Neuronal stem cell (in vitro differentiated cells): ENCODE data around the gene TMEM131L. TPM values are rescaled to one million over a fixed set of nuclear protein-coding genes. Genes with fewer than 3 reads are reported as not detected.
"Not testable (repeated sequence)": the region's sequence is repeated elsewhere in the genome, so short reads cannot be mapped to it uniquely, and the experiment has no call there.

ENCODE experiments used
- DNase-seq: peaks from one replicate; pipeline ENCODE4 v3.0.0-alpha.2; 2013; ENCODE audit warnings: low spot score
- H2AFZ ChIP-seq: one replicate; pipeline ENCODE4 v1.6.1; 2013; ENCODE audit warnings: mild to moderate bottlenecking, low read length, inconsistent platforms
- H2AK5ac ChIP-seq: 2 replicates; pipeline ENCODE4 v1.6.1; 2013; ENCODE audit warnings: low read depth, mild to moderate bottlenecking, inconsistent platforms, low read length, moderate library complexity, mixed read lengths
- H2BK120ac ChIP-seq: 2 replicates; pipeline ENCODE4 v1.6.1; 2013; ENCODE audit warnings: low read depth, mild to moderate bottlenecking, inconsistent platforms, low read length, moderate library complexity, mixed read lengths
- H2BK12ac ChIP-seq: one replicate; pipeline ENCODE4 v1.6.1; 2013; ENCODE audit warnings: low read length, inconsistent platforms
- H2BK15ac ChIP-seq: 2 replicates; pipeline ENCODE4 v1.6.1; 2013; ENCODE audit warnings: mild to moderate bottlenecking, low read length, inconsistent platforms, mixed read lengths
- H2BK5ac ChIP-seq: one replicate; pipeline ENCODE4 v1.6.1; 2013; ENCODE audit warnings: inconsistent platforms, mild to moderate bottlenecking, low read length, moderate library complexity
- H3K14ac ChIP-seq: one replicate; pipeline ENCODE4 v1.6.1; 2013; ENCODE audit warnings: low read length, inconsistent platforms
- H3K18ac ChIP-seq: 2 replicates; pipeline ENCODE4 v1.6.1; 2013; ENCODE audit warnings: low read length, inconsistent platforms
- H3K23ac ChIP-seq: 2 replicates; pipeline ENCODE4 v1.6.1; 2013; ENCODE audit warnings: low read depth, mild to moderate bottlenecking, mixed read lengths, low read length, inconsistent platforms; ENCODE audit not compliant: poor library complexity
- H3K27ac ChIP-seq: replicated peaks from 3 replicates; pipeline ENCODE4 v1.5.1; 2013; ENCODE audit warnings: low read length, inconsistent platforms
- H3K27me3 ChIP-seq, 3 experiments: 2 replicates each; pipeline ENCODE4 v1.6.1; 2013; ENCODE audit warnings: low read length in 3 of 3, mild to moderate bottlenecking in 2 of 3, inconsistent platforms in 1 of 3, low read depth in 1 of 3, mixed read lengths in 1 of 3, moderate library complexity in 1 of 3; ENCODE audit not compliant: control insufficient read depth in 3 of 3, insufficient read depth in 3 of 3
- H3K36me3 ChIP-seq, 2 donors: replicated peaks in 1 of 2; 2 replicates each; pipeline ENCODE4 v1.6.1; 2013; ENCODE audit warnings: low read length in 2 of 2; ENCODE audit not compliant: control insufficient read depth in 2 of 2, insufficient read depth in 2 of 2
- H3K4ac ChIP-seq: 2 replicates; pipeline ENCODE4 v1.6.1; 2013; ENCODE audit warnings: inconsistent platforms, mild to moderate bottlenecking, low read length, moderate library complexity
- H3K4me1 ChIP-seq, 2 donors: 1 replicate in 1 of 2; 2 replicates in 1 of 2; pipeline ENCODE4 v1.6.1; 2013; ENCODE audit warnings: low read length in 2 of 2, low read depth in 1 of 2; ENCODE audit not compliant: control insufficient read depth in 2 of 2, insufficient read depth in 1 of 2
- H3K4me2 ChIP-seq: one replicate; pipeline ENCODE4 v1.6.1; 2013; ENCODE audit warnings: mild to moderate bottlenecking, low read length, inconsistent platforms; ENCODE audit not compliant: insufficient read depth, poor library complexity, severe bottlenecking
- H3K4me3 ChIP-seq, 2 donors: 2 replicates each; pipeline ENCODE4 v1.5.1; 2013; ENCODE audit warnings: low read length in 2 of 2, mild to moderate bottlenecking in 2 of 2, inconsistent platforms in 1 of 2, moderate library complexity in 1 of 2
- H3K79me1 ChIP-seq: one replicate; pipeline ENCODE4 v1.6.1; 2013; ENCODE audit warnings: low read depth, mild to moderate bottlenecking, inconsistent platforms, low read length, moderate library complexity
- H3K9ac ChIP-seq: one replicate; pipeline ENCODE4 v1.6.1; 2013; ENCODE audit warnings: mild to moderate bottlenecking, low read depth, low read length, inconsistent platforms; ENCODE audit not compliant: poor library complexity
- H3K9me3 ChIP-seq, 2 donors: replicated peaks in 1 of 2; 2 replicates each; pipeline versions ENCODE3 to v1.6.1; 2013; ENCODE audit warnings: low read length in 2 of 2, mild to moderate bottlenecking in 2 of 2, inconsistent platforms in 1 of 2, low read depth in 1 of 2, mixed read lengths in 1 of 2, moderate library complexity in 1 of 2; ENCODE audit not compliant: control insufficient read depth in 2 of 2, insufficient read depth in 1 of 2
- H4K8ac ChIP-seq: one replicate; pipeline ENCODE4 v1.6.1; 2013; ENCODE audit warnings: low read depth, mild to moderate bottlenecking, inconsistent platforms, low read length, moderate library complexity
- H4K91ac ChIP-seq: one replicate; pipeline ENCODE4 v1.6.1; 2013; ENCODE audit warnings: low read length, low read depth, mild to moderate bottlenecking, inconsistent platforms; ENCODE audit not compliant: poor library complexity
- WGBS, 2 donors: extraction: QIAGEN DNeasy Blood & Tissue Kit; methylation state at CpG; one replicate each; pipeline ENCODE4 v1.1.7; 2013; ENCODE audit warnings: missing lambda C conversion rate in 2 of 2, mixed read lengths in 1 of 2; ENCODE audit not compliant: insufficient read length in 2 of 2, insufficient replicate concordance in 1 of 2; ENCODE audit errors: extremely low coverage in 2 of 2; 5-methylcytosine and 5-hydroxymethylcytosine counted together
- polyA plus RNA-seq, 2 experiments: library from polyadenylated mRNA; stranded (reverse); fragments of 200-250 nt; gene quantifications; one replicate each; pipeline ENCODE4 v1.2.3, GENCODE V29; 2013

Gene TMEM131L
- 10.3 TPM for polyA plus RNA-seq (2013, experiment 1 of 2)
- 10.2 TPM for polyA plus RNA-seq (2013, experiment 2 of 2)

GRCh38 chr4:153466081-153466948 lies at the start of gene TMEM131L:
TSS of gene TMEM131L (plus strand) at chr4:153466360. CDS start at chr4:153466398, 38 bp downstream.
- H3K18ac ChIP-seq = peak within 1 kb of the TSS; percentile 99
- no peak within 1 kb of the TSS for H2BK120ac ChIP-seq
- peak within 1 kb of the TSS; percentile 96 for H2AFZ ChIP-seq
- peak within 1 kb of the TSS; percentile 49 for H3K14ac ChIP-seq
- no CpG with 5 or more reads among the region's 103 CpGs for WGBS, 2 donors
- H3K9ac ChIP-seq = peak within 1 kb of the TSS; percentile 96
- peak within 1 kb of the TSS; percentile 59 for H2BK5ac ChIP-seq
- peaks cover 0 to 9% of the 10 kb centered on the region in 2 donors for H3K36me3 ChIP-seq
- DNase-seq = peak; percentile 75
- H2BK12ac ChIP-seq = no peak within 1 kb of the TSS
- H3K4me3 ChIP-seq = peak within 1 kb of the TSS; percentile 87 to 95
- H2BK15ac ChIP-seq = peak within 1 kb of the TSS; percentile 87
- H3K79me1 ChIP-seq = peaks cover 4% of the 10 kb centered on the region
- H4K8ac ChIP-seq = peak within 1 kb of the TSS; percentile 74
- H3K4me2 ChIP-seq = peak within 1 kb of the TSS; percentile 89
- peak within 1 kb of the TSS; percentile 59 for H4K91ac ChIP-seq
- H2AK5ac ChIP-seq = peak within 1 kb of the TSS; percentile 3
- no peak within 1 kb of the TSS for H3K27ac ChIP-seq
- H3K4ac ChIP-seq = peak within 1 kb of the TSS; percentile 68
- peaks cover 0 to 12% (median 0%) of the 10 kb centered on the region in 3 experiments for H3K27me3 ChIP-seq
- H3K9me3 ChIP-seq = no peaks in the 10 kb centered on the region
- H3K23ac ChIP-seq = peak within 1 kb of the TSS; percentile 70
- peaks cover 3 to 19% of the 10 kb centered on the region in 2 donors for H3K4me1 ChIP-seq

- not testable (repeated sequence) for H2BK120ac ChIP-seq, H3K18ac ChIP-seq, H4K8ac ChIP-seq, H3K14ac ChIP-seq, H3K4me2 ChIP-seq, H2BK5ac ChIP-seq, H2AK5ac ChIP-seq, H3K9ac ChIP-seq, H3K23ac ChIP-seq, H4K91ac ChIP-seq, H3K9me3 ChIP-seq, H3K4me3 ChIP-seq, H2BK15ac ChIP-seq, H2AFZ ChIP-seq, H3K27me3 ChIP-seq, H3K79me1 ChIP-seq, H3K4ac ChIP-seq, H3K27ac ChIP-seq, DNase-seq, H2BK12ac ChIP-seq
- no CpG with 5 or more reads among the region's 8 CpGs for WGBS, 2 donors
- H3K36me3 ChIP-seq = peaks cover 0 to 51% of the 10 kb centered on the region in 2 donors
- H3K4me1 ChIP-seq = peaks cover 6 to 12% of the 10 kb centered on the region in 2 donors
Observed at GRCh38 chr4:153416456-153416855, 49.7 kb upstream of the TMEM131L start.

GRCh38 chr4:153418121-153418520 lies 48.0 kb upstream of the TMEM131L start:
- no peak overlapping the region for H4K91ac ChIP-seq
- H3K4me2 ChIP-seq = no peak overlapping the region
- H2BK120ac ChIP-seq = no peak overlapping the region
- no peak overlapping the region for H3K23ac ChIP-seq
- H2AK5ac ChIP-seq = no peak overlapping the region
- DNase-seq = no peak
- H3K4me1 ChIP-seq = peaks cover 6 to 12% of the 10 kb centered on the region in 2 donors
- H3K36me3 ChIP-seq = peaks cover 0 to 36% of the 10 kb centered on the region in 2 donors
- WGBS, 2 donors = no CpG with 5 or more reads among the region's 7 CpGs
- no peaks in the 10 kb centered on the region for H3K79me1 ChIP-seq
- H3K9me3 ChIP-seq = no peaks in the 10 kb centered on the region
- H3K27ac ChIP-seq = no peak overlapping the region
- no peak overlapping the region for H3K4me3 ChIP-seq
- no peak overlapping the region for H2BK15ac ChIP-seq
- H3K9ac ChIP-seq = no peak overlapping the region
- no peak overlapping the region for H3K14ac ChIP-seq
- no peak overlapping the region for H3K18ac ChIP-seq
- no peak overlapping the region for H3K4ac ChIP-seq
- no peak overlapping the region for H2BK5ac ChIP-seq
- no peak overlapping the region for H2BK12ac ChIP-seq
- H4K8ac ChIP-seq = no peak overlapping the region
- H3K27me3 ChIP-seq = no peaks in the 10 kb centered on the region
- no peak overlapping the region for H2AFZ ChIP-seq

- Histone ChIP-seq H3K4ac (no peak overlapping the region), H3K79me1 (no peaks in the 10 kb centered on the region), H3K14ac (no peak overlapping the region), H3K9me3 (no peaks in the 10 kb centered on the region), H3K18ac (no peak overlapping the region), H2BK120ac (no peak overlapping the region), H3K23ac (no peak overlapping the region), H4K91ac (no peak overlapping the region), H2BK12ac (no peak overlapping the region), H4K8ac (no peak overlapping the region), H2AK5ac (no peak overlapping the region), H3K4me2 (no peak overlapping the region), H3K4me1 (peaks cover 3 to 11% of the 10 kb centered on the region in 2 donors), H2BK15ac (no peak overlapping the region), H3K27ac (no peak overlapping the region), H3K27me3 (no peaks in the 10 kb centered on the region), H2BK5ac (no peak overlapping the region), H3K36me3 (peaks cover 0 to 32% of the 10 kb centered on the region in 2 donors), H3K9ac (no peak overlapping the region), H2AFZ (peak overlapping the region; percentile 7), H3K4me3 (no peak overlapping the region)
- no CpG with 5 or more reads among the region's 3 CpGs for WGBS, 2 donors
- DNase-seq = no peak
Observed at GRCh38 chr4:153418558-153418957, 47.6 kb upstream of the TMEM131L start.
